ENCODE results near the gene LRCH1.

DNA sequence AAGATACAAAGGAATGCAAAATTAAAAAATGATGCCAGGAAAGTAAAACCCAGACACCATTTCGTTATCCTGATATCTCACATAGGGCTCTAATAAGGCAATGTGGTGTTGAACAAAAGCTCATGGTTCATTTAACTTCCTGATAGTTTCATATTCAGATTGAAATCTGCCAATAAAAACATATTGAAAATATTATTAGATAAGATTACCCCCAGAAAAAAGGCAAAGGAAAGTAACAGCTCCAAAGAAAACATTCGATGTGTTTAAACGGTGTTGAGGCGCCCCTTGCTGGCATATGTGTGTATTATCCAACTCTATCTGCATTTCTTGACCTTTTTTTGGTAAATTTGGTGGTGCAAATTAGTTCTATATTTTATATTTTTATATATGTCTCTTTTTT, 168.1 kb downstream of the LRCH1 start:
- TF ChIP-seq FOXA1 (IDR thresholded peaks at IDR 0.05) (no peak), FOXM1 (IDR thresholded peaks at IDR 0.05; ENCODE audit: borderline replicate concordance) (no peak), BHLHE40 (IDR thresholded peaks at IDR 0.05; ENCODE audit: borderline replicate concordance) (no peak), SUZ12 (IDR thresholded peaks at IDR 0.05) (no peak), NFRKB (IDR thresholded peaks at IDR 0.05) (no peak), SP1 (IDR thresholded peaks at IDR 0.05) (no peak)

Data from HEK293T (cell line).